ENCODE data around the gene C1R.

Gene C1R

GRCh38 chr12:7092229-7092985 is at the start of gene C1R:
TSS of gene C1R (minus strand) at chr12:7092445. CDS start at chr12:7092388, 57 bp downstream.
- Histone ChIP-seq H3K9me3 (ENCODE audit: insufficient read depth, low read depth, low read length) (no peaks in the 10 kb centered on the region), H4K20me1 (ENCODE audit: insufficient read depth, low read length, poor library complexity, severe bottlenecking) (no peaks in the 10 kb centered on the region), H3K79me2 (ENCODE audit: insufficient read depth, low read length) (no peaks in the 10 kb centered on the region), H3K36me3 (ENCODE audit: insufficient read depth, low read length) (no peaks in the 10 kb centered on the region), H3K9me2 (replicated peaks; ENCODE audit: low read depth, low read length) (no peaks in the 10 kb centered on the region), H3K4me3 (ENCODE audit: low read length, poor library complexity, severe bottlenecking) (peak within 1 kb of the TSS; percentile 67), H3K27me3 (ENCODE audit: insufficient read depth, low read length, poor library complexity, severe bottlenecking) (no peaks in the 10 kb centered on the region), H3K9ac (ENCODE audit: low read depth, low read length, poor library complexity, severe bottlenecking) (peak within 1 kb of the TSS; percentile 42), H3K4me2 (ENCODE audit: low read depth, low read length, poor library complexity, severe bottlenecking) (peak within 1 kb of the TSS; percentile 76), H3K4me1 (ENCODE audit: insufficient read depth, low read length, poor library complexity, severe bottlenecking) (peaks cover 3% of the 10 kb centered on the region), H3F3A (ENCODE audit: low read depth) (no peaks in the 10 kb centered on the region), H2AFZ (ENCODE audit: low read length) (peak within 1 kb of the TSS; percentile 87)
- TF ChIP-seq CTCF (conservative IDR thresholded peaks at IDR 0.05; ENCODE audit: low read length) (peak; percentile 88), EZH2phosphoT487 (IDR thresholded peaks at IDR 0.05; ENCODE audit: borderline replicate concordance) (no peak)

GRCh38 chr12:7141351-7142005 is 49.2 kb upstream of the C1R start:
- Histone ChIP-seq H3K27me3 (ENCODE audit: insufficient read depth, low read length, poor library complexity, severe bottlenecking) (no peaks in the 10 kb centered on the region), H3F3A (ENCODE audit: low read depth) (no peaks in the 10 kb centered on the region), H3K9me2 (replicated peaks; ENCODE audit: low read depth, low read length) (no peaks in the 10 kb centered on the region), H3K4me3 (ENCODE audit: low read length, poor library complexity, severe bottlenecking) (no peak overlapping the region), H2AFZ (ENCODE audit: low read length) (no peak overlapping the region), H3K79me2 (ENCODE audit: insufficient read depth, low read length) (no peaks in the 10 kb centered on the region), H3K9me3 (ENCODE audit: insufficient read depth, low read depth, low read length) (no peaks in the 10 kb centered on the region), H3K9ac (ENCODE audit: low read depth, low read length, poor library complexity, severe bottlenecking) (no peak overlapping the region), H4K20me1 (ENCODE audit: insufficient read depth, low read length, poor library complexity, severe bottlenecking) (no peaks in the 10 kb centered on the region), H3K4me2 (ENCODE audit: low read depth, low read length, poor library complexity, severe bottlenecking) (no peak overlapping the region), H3K4me1 (ENCODE audit: insufficient read depth, low read length, poor library complexity, severe bottlenecking) (no peaks in the 10 kb centered on the region), H3K36me3 (ENCODE audit: insufficient read depth, low read length) (peaks cover 64% of the 10 kb centered on the region; the same call in 1 of the 2 replicates)
- TF ChIP-seq EZH2phosphoT487 (IDR thresholded peaks at IDR 0.05; ENCODE audit: borderline replicate concordance) (no peak), CTCF (conservative IDR thresholded peaks at IDR 0.05; ENCODE audit: low read length) (no peak)

DNA sequence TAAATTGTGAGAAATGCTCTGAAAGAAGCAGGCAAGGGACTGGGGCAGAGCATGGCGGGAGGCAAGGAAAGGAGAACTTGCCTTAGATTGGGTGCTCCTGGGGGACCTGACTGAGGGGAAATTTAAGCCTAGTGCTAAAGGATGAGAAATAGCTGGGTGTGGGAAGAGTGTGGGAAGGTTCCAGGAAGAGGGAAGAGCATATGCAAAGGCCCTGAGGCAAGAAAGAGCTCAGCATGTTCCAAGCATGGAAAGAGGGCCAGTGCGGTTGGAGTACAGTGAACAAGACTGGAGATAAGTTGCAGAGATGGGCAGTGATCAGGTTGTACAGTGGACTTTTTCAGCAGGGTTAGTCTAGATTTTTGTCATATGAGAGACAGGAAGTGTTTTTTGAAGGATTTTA is 47.0 kb upstream of the C1R start:
- Histone ChIP-seq H3K27me3 (ENCODE audit: insufficient read depth, low read length, poor library complexity, severe bottlenecking) (no peaks in the 10 kb centered on the region), H3K4me2 (ENCODE audit: low read depth, low read length, poor library complexity, severe bottlenecking) (no peak overlapping the region), H3K4me3 (ENCODE audit: low read length, poor library complexity, severe bottlenecking) (no peak overlapping the region), H3K9me3 (ENCODE audit: insufficient read depth, low read depth, low read length) (no peaks in the 10 kb centered on the region), H3K9me2 (replicated peaks; ENCODE audit: low read depth, low read length) (no peaks in the 10 kb centered on the region), H3K36me3 (ENCODE audit: insufficient read depth, low read length) (peaks cover 68% of the 10 kb centered on the region), H2AFZ (ENCODE audit: low read length) (no peak overlapping the region), H3K9ac (ENCODE audit: low read depth, low read length, poor library complexity, severe bottlenecking) (no peak overlapping the region), H3K79me2 (ENCODE audit: insufficient read depth, low read length) (no peaks in the 10 kb centered on the region), H3F3A (ENCODE audit: low read depth) (no peaks in the 10 kb centered on the region), H4K20me1 (ENCODE audit: insufficient read depth, low read length, poor library complexity, severe bottlenecking) (peaks cover 2% of the 10 kb centered on the region), H3K4me1 (ENCODE audit: insufficient read depth, low read length, poor library complexity, severe bottlenecking) (no peaks in the 10 kb centered on the region)
- no peak for TF ChIP-seq CTCF (conservative IDR thresholded peaks at IDR 0.05; ENCODE audit: low read length)
- TF ChIP-seq EZH2phosphoT487 (IDR thresholded peaks at IDR 0.05; ENCODE audit: borderline replicate concordance): no peak
